Measurements from ENCODE around the gene PSMA7. TPM values are rescaled to one million over a fixed set of nuclear protein-coding genes. Genes with fewer than 3 reads are reported as not detected.

The PSMA7 gene
- total and polyA plus RNA-seq, 2 of the 8 experiments (the other 6 are each of a cell fraction or from before 2014, with no cell fraction given): 361 to 648 TPM

DNA sequence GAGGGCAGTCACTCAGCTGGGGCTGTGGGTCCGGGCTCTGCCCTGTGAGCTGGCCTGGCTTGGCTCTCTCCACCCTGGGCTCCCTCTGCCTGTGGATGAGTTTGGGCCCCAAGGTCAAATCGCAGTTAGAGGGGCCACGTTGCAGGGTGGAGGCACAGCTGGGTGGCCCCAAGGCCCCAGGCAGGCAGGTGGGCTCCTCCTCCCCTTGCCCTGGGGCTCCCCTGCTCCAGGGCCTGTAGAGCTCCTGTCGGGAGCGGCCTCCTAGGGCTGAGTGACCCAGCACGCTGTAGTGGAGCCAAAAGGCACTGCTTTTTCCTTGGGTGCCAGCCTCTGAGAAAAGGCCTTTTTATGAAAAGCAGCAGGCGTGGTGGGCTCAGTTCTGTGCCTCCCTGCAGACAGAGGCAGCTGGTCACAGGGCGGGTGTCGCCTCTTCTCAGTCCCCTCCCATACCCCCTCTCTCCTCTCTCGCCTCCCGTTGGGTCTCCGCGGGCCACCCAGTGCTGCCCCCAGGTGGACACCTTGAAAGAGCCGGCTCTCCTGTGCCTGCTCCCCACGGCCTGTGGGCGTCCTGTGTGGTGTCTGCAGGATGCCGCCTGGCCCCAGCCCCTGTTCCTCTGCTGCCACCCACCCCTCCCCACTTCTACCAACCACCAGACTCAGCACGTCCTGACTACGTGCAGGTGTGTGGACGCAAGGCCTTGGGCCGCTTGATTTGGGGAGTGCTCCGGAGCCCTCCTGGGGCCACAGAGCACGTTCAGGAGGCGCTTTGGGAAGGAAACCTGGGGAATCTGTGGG is 13.6 kb upstream of the PSMA7 start (continued):
- TF ChIP-seq RAD21 (IDR thresholded peaks at IDR 0.05 in 1 of 2, conservative IDR thresholded peaks at IDR 0.05 in 1 of 2; ENCODE audit: low read depth in 2 of 2, low read length in 2 of 2) (peak; percentile 32 to 57; a peak in 3 of 4 replicates), GTF2F1 (IDR thresholded peaks at IDR 0.05; ENCODE audit: borderline replicate concordance, low read depth, low read length) (no peak), SAP30 (IDR thresholded peaks at IDR 0.05; ENCODE audit: insufficient read depth, insufficient replicate concordance, low read length) (no peak), NANOG (IDR thresholded peaks at IDR 0.05; ENCODE audit: insufficient read depth, low read depth, low read length, poor library complexity, severe bottlenecking) (no peak), POLR2AphosphoS5 (IDR thresholded peaks at IDR 0.05; ENCODE audit: low read depth, low read length) (no peak), MAX (IDR thresholded peaks at IDR 0.05) (no peak), MAFK (IDR thresholded peaks at IDR 0.05; ENCODE audit: low read depth, low read length) (no peak), KDM4A (IDR thresholded peaks at IDR 0.05; ENCODE audit: low read depth, low read length, severe bottlenecking) (no peak), CEBPB (IDR thresholded peaks at IDR 0.05; ENCODE audit: low read depth, low read length) (no peak), CHD1 (IDR thresholded peaks at IDR 0.05; ENCODE audit: low read depth, low read length) (no peak), GABPA (IDR thresholded peaks at IDR 0.05; ENCODE audit: borderline replicate concordance, insufficient read depth, low read length) (0 out of 2 replicates have a peak, but pooled peaks have one; percentile 10)
- TF ChIP-seq, protein P1, sequence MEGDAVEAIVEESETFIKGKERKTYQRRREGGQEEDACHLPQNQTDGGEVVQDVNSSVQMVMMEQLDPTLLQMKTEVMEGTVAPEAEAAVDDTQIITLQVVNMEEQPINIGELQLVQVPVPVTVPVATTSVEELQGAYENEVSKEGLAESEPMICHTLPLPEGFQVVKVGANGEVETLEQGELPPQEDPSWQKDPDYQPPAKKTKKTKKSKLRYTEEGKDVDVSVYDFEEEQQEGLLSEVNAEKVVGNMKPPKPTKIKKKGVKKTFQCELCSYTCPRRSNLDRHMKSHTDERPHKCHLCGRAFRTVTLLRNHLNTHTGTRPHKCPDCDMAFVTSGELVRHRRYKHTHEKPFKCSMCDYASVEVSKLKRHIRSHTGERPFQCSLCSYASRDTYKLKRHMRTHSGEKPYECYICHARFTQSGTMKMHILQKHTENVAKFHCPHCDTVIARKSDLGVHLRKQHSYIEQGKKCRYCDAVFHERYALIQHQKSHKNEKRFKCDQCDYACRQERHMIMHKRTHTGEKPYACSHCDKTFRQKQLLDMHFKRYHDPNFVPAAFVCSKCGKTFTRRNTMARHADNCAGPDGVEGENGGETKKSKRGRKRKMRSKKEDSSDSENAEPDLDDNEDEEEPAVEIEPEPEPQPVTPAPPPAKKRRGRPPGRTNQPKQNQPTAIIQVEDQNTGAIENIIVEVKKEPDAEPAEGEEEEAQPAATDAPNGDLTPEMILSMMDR (IDR thresholded peaks at IDR 0.05; ENCODE audit: control extremely low read depth in 1 of 3, insufficient read depth in 1 of 3, low read depth in 1 of 3, low read length in 3 of 3): peak; percentile 80 to 82 (median 81)
